Kidney (tissue), 14 donors: Measurements from ENCODE around the gene PCTP. TPM values are rescaled to one million over a fixed set of nuclear protein-coding genes. Genes with fewer than 3 reads are reported as not detected.
A peak's percentile ranks its signal among the peaks of the same experiment; 100 is the strongest.

ENCODE experiments used
- DNase-seq, 5 donors: peaks; one replicate each; pipeline ENCODE4 v3.0.0-alpha.2; 2013 to 2020
- FAIRE-seq: peaks from 2 replicates; lab custom pipeline; 2012; peaks lifted over from hg19 to GRCh38; lab: Jason Lieb, UNC
- H3K27ac ChIP-seq, 2 donors: one replicate each; pipeline ENCODE4 v1.7.0; 2013; ENCODE audit warnings: low read depth in 2 of 2, low read length in 2 of 2, inconsistent platforms in 1 of 2
- H3K27me3 ChIP-seq: one replicate; pipeline ENCODE4 v1.7.1; 2013; ENCODE audit warnings: low read length, inconsistent platforms; ENCODE audit not compliant: control insufficient read depth, insufficient read depth
- H3K36me3 ChIP-seq, 3 donors: one replicate each; pipeline versions ENCODE4 v1.7.0 to v1.7.1; 2013; ENCODE audit warnings: low read length in 3 of 3, control low read depth in 1 of 3, inconsistent platforms in 1 of 3; ENCODE audit not compliant: insufficient read depth in 3 of 3, control insufficient read depth in 2 of 3
- H3K4me1 ChIP-seq, 3 donors: one replicate each; pipeline versions ENCODE4 v1.7.0 to v1.7.1; 2013; ENCODE audit warnings: low read length in 3 of 3, inconsistent platforms in 1 of 3, low read depth in 1 of 3; ENCODE audit not compliant: control insufficient read depth in 2 of 3, insufficient read depth in 2 of 3
- H3K4me3 ChIP-seq, 3 donors: one replicate each; pipeline versions ENCODE4 v1.7.0 to v1.8.1; 2013; ENCODE audit warnings: low read length in 3 of 3, control low read depth in 1 of 3, inconsistent platforms in 1 of 3
- H3K9ac ChIP-seq, 3 donors: one replicate each; pipeline versions ENCODE4 v1.7.0 to v1.7.1; 2013; ENCODE audit warnings: low read length in 3 of 3, control low read depth in 1 of 3, inconsistent platforms in 1 of 3
- H3K9me3 ChIP-seq, 3 donors: one replicate each; pipeline versions ENCODE4 v1.7.0 to v1.7.1; 2013; ENCODE audit warnings: low read length in 3 of 3, control low read depth in 1 of 3, inconsistent platforms in 1 of 3; ENCODE audit not compliant: control insufficient read depth in 2 of 3, insufficient read depth in 1 of 3
- CTCF ChIP-seq: IDR thresholded peaks from 3 replicates; pipeline ENCODE4 v1.5.1; 2012; ENCODE audit warnings: mild to moderate bottlenecking, moderate library complexity, borderline replicate concordance; ENCODE audit not compliant: insufficient read depth; ENCODE audit errors: extremely low read depth
- intact Hi-C: fragments of 100-400 bp; cut with DNase I; formaldehyde crosslinking; loops from one replicate; pipeline ENCODE4 v1.11.1; 2022
- polyA plus RNA-seq: library from polyadenylated mRNA; stranded (reverse); fragments of 350-450 nt; fragmentation: Illumina TruSeq; extraction: RNeasy Lipid Tissue Mini Kit (QIAGEN cat#74804); gene quantifications from one replicate; pipeline ENCODE4 v1.2.3, GENCODE V29; 2014; ENCODE audit warnings: low read depth, low replicate concordance; ENCODE audit not compliant: insufficient read depth
- total RNA-seq: library from RNA; stranded (reverse); fragmentation: NEBNext Ultra II Directional; extraction: Animal tissue kit (Norgen Biotek cat#: 25700); gene quantifications from one replicate; pipeline ENCODE4 v1.2.1, GENCODE V29; 2021
- donor health status: control.
- donor health status: control.
- donor health status: control.
- donor health status: control.
- donor health status: control.
- donor health status: DM: yes; HTN: yes; CAD: no.
- donor health status: Normal renal cell carcinoma (clear cell type).

PCTP gene
- total and polyA plus RNA-seq, 2 donors from 2014 or later: 18.7 to 39.2 TPM

GRCh38 chr17:55760643-55761355 lies 9.9 kb downstream of the PCTP start:
- H3K27ac ChIP-seq: no peak overlapping the region
- H3K9ac ChIP-seq: no peak overlapping the region
- no peaks in the 10 kb centered on the region for H3K9me3 ChIP-seq
- H3K4me3 ChIP-seq: no peak overlapping the region
- DNase-seq (no peak), FAIRE-seq (no peak)
- no peaks in the 10 kb centered on the region for H3K36me3 ChIP-seq
- H3K27me3 ChIP-seq: no peaks in the 10 kb centered on the region
- peaks cover 0 to 11% (median 6%) of the 10 kb centered on the region in 3 donors for H3K4me1 ChIP-seq
- intact Hi-C loops: no loop called here
- TF ChIP-seq CTCF: no peak

- H3K4me1 ChIP-seq: peaks cover 0 to 11% (median 6%) of the 10 kb centered on the region in 3 donors
- no peak for TF ChIP-seq CTCF
- H3K4me3 ChIP-seq: peak overlapping the region in 2 of 3 donors; percentile 6 to 24
- no peaks in the 10 kb centered on the region for H3K9me3 ChIP-seq
- DNase-seq (peak in 1 of 5 donors; percentile 40), FAIRE-seq (no peak)
- no peaks in the 10 kb centered on the region for H3K36me3 ChIP-seq
- H3K27me3 ChIP-seq: no peaks in the 10 kb centered on the region
- intact Hi-C loops: no loop called here
- no peak overlapping the region for H3K27ac ChIP-seq
- no peak overlapping the region for H3K9ac ChIP-seq
Observed at GRCh38 chr17:55762086-55762858, 11.4 kb downstream of the PCTP start.

- no peak for DNase-seq
Observed at GRCh38 chr17:55763856-55764255, 13.0 kb downstream of the PCTP start.

More at GRCh38 chr17:55763856-55764255, 13.0 kb downstream of the PCTP start:
- H3K4me3 ChIP-seq: no peak overlapping the region
- H3K4me1 ChIP-seq: peaks cover 0 to 11% (median 6%) of the 10 kb centered on the region in 3 donors
- H3K9ac ChIP-seq: no peak overlapping the region
- intact Hi-C loops: no loop called here
- FAIRE-seq: no peak
- no peaks in the 10 kb centered on the region for H3K27me3 ChIP-seq
- no peaks in the 10 kb centered on the region for H3K9me3 ChIP-seq
- H3K36me3 ChIP-seq: peaks cover 0 to 3% (median 0%) of the 10 kb centered on the region in 3 donors
- H3K27ac ChIP-seq: peak overlapping the region; percentile 18 to 23
- TF ChIP-seq CTCF: no peak
